Superior temporal gyrus (tissue), 1 donor: Measurements from ENCODE around the gene WDR27.
"Not testable (repeated sequence)": the region's sequence is repeated elsewhere in the genome, so short reads cannot be mapped to it uniquely, and the experiment has no call there.

ENCODE experiments used
- DNase-seq: peaks from one replicate; pipeline ENCODE4 v3.0.0-alpha.2; 2016; ENCODE audit errors: extremely low spot score

Gene WDR27

GRCh38 chr6:169709293-169709692 lies 7.5 kb upstream of the WDR27 start:
- no peak for DNase-seq

DNA sequence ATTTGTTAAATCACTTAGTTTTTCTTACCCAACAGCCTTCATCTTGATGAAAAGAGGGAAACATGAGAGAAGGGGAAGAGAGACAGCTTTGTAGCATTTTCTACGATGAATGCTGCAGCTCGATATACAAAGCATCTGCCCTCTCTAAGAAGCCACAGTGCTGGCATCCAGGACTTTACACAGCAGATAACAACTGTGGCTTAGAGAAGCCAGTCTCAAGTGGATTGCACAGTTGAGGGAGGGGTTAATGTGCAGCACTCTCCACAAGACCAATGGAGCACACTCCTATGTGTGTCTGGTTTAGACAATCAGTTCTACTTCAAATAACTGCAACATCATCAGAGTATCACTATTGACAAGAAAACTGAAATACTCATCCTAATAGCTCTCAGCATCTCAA lies 5.9 kb upstream of the WDR27 start:
- DNase-seq, result no peak

DNA sequence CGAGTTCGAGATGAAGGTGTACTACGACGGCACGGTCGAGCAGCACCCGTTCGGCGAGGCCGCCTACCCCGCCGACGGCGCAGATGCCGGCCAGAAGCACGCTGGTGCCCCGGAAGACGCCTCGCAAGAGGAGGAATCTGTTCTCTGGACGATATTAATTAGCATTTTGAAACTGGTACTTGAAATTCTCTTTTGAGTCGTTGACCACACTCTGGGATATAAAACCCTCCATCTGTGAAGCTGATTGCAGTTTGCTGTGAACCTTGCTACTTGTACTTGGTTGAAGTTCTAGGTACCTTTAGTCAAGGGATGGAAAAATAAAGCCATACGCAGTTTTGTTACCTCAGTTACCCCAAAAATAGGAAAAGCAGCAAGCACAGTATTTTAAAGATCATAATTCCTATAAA lies 1.0 kb upstream of the WDR27 start:
- no peak for DNase-seq

DNA sequence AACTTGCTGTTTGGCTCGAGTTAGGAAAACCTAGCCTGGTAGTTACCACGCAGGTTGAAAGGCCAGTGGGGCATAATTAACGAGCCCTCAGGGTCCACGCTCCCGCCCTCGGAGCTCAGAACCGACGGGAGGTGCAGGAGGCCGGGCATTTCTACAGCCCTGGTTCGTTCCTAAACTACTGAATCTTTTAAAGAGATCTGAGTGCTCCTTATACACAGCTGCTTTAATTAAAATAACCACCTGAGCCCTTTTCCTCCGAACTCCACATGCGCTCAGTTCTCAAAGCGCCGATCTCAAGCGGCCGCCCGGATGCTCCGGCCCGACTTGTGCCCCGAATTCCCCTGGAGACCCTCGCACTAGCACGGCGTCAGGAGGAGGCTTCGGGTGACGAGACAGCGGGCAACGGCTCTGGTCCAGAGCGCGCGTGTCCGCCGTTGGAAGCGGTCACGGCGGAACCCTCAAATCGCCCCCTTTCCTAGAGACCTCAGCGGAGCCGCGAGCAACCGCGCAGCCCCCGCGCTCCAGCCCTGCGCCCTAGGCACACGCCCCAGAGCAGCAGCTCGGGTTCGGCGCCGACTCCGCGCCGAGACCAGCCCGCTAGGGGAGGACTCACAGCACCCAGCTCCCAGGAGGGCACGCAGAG lies 397 bp downstream of the WDR27 start:
- no peak for DNase-seq

GRCh38 chr6:169700296-169700695 lies 1.5 kb downstream of the WDR27 start:
- no peak for DNase-seq

DNA sequence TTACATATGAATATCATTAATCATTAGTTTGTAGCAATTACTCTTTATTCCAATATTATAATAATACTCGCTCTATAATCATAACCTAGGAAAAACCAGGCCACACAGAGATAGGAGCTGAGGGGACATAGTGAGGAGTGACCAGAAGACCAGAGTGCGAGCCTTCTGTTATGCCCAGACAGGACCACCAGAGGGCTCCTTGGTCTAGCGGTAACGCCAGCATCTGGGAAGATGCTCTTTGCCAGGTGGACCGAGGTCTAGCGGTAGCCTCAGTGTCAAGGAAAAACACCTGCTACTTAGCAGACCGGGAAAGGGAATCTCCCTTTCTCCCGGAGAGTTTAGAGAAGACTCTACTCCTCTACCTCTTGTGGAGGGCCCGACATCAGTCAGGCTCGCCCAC lies 4.7 kb downstream of the WDR27 start:
- not testable (repeated sequence) for DNase-seq

GRCh38 chr6:169695131-169695530 lies 6.7 kb downstream of the WDR27 start:
- DNase-seq, result no peak

DNA sequence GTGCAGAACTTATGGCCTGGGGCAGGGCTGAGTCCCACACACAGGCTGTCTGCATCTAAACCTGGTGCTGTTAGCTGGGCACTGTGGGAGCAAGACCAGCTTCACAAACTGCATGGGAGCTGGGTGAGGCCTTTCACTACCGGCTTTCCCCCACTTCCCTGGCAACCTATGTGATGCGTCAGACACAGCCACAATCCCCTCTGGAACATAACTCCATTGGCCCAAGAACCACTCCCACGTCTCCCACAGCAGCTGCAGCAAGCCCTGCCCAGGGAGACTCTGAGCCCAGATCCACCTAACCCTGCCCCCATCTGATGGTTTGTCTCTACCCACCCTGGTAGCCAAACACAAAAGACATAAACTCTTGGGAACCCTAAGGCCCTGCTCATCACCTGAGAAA lies 9.3 kb downstream of the WDR27 start:
- no peak for DNase-seq

DNA sequence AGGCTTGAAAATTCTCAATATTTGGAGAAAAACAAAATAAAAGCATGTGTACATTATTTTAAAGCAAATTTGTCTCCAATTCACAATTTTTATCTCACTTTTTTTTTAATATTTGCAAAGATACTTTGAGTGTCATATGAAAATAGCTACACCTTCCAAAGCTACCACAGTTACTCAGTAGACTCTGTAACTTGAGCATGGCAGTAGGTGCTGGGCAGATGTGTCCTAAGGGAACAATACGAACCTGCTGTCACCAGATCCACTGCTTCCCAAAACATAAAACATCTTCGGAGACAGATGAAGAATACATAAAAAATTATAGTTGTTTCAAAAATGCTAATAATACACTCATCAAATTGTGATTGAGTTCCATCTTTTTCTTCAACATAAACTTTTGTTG lies 10.6 kb downstream of the WDR27 start:
- no peak for DNase-seq

- DNase-seq, result no peak
Observed at GRCh38 chr6:169689287-169689686, 12.5 kb downstream of the WDR27 start.

DNA sequence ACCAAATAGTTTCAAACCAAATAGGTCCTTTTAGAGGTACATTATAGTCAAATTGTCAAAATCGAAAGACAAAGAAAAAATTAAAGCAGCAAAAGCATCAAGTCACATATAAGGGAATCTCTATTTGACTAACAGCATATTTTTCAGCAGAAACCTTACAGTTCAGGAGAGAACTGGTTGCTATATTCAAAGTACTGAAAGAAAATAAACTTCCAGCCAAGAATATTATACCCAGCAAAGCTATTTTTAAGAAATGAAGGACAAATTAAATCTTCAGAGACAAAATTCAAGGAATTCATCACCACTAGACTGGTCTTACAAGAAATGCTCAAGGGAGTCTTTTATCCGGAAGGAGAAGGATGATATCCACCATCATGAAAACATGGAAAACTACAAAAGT lies 16.0 kb downstream of the WDR27 start:
- no peak for DNase-seq

GRCh38 chr6:169684056-169684455 lies 17.8 kb downstream of the WDR27 start:
- DNase-seq, result no peak

- DNase-seq, result no peak
Observed at GRCh38 chr6:169678342-169678741, 23.5 kb downstream of the WDR27 start.

DNA sequence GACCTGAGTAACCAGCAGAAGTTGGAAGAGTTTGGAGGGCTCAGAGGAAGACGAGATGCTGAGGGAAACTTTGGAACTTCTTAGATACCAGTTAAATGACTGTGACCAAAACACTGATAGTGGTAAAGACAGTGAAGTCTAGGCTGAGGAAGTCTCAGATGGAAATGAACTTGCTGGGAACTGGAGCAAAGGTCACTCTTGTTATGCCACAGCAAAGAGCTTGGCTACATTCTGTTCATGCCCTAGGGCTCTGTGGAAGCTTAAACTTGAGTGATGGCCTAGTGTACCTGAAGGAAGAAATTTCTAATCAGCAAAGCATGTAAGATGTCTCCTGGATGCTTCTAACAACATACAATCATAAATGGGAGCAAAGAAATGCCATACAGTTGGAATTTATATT lies 24.7 kb downstream of the WDR27 start:
- no peak for DNase-seq

DNA sequence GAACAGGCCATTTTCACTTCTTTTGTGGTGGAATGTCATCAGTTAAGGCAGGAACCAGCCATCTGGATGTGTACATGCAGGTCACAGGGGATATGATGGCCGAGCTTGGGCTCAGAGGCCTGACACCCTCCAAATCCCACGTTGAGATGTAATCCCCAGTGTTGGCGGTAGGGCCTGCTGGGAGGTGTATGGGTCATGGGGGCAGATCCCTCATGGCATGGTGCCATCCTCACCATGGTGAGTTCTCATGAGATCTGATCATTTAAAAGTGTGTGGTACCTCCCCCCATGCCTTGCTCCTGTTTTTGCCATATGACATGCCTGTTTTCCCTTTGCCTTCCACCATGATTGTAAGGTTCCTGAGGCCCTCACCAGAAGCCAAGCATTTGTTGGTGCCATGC lies 26.8 kb downstream of the WDR27 start:
- no peak for DNase-seq

- DNase-seq, result no peak
Observed at GRCh38 chr6:169671563-169671962, 30.3 kb downstream of the WDR27 start.

- no peak for DNase-seq
Observed at GRCh38 chr6:169669889-169670288, 31.9 kb downstream of the WDR27 start.

GRCh38 chr6:169669147-169669546 lies 32.7 kb downstream of the WDR27 start:
- DNase-seq, result no peak

- no peak for DNase-seq
Observed at GRCh38 chr6:169668203-169668847, 33.5 kb downstream of the WDR27 start.

DNA sequence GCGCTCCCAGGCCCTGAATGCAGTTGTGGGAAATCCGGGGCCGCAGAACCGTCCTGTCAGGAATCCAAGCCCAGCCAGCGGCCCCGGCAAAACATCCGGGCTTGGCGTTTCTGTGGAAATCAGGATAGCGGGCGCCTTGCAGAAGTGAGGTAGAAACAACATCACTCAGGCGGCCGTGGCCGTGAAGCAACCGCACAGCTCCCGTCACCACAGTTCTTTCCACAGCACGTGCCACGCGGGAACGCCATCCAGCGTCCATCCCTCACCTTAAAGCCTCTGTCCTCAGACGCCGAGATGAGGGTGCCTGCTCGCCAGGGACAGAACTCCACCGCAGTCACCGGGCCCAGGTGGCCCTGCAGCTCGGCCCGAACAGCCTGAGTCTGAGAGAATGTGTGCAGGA lies 34.1 kb downstream of the WDR27 start:
- no peak for DNase-seq

DNA sequence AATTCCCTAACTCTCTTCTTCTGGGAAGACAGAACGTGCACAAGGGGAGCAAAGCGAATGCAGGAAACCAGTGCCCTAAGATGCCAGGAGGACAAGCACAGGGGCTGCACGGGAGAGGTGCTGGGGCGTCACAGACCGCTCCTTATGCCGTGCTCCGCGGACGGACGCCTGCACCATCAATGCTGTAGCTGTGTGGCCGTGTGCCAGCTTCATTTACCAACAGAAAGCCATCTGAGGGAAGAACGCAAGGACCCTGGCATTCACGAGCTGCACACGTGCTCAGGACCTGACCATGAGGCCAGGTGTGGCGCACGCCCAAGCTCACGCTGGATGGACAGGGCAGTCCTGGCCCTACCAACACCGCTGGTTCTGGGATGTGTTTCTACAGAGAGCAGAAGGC lies 35.4 kb downstream of the WDR27 start:
- no peak for DNase-seq

DNA sequence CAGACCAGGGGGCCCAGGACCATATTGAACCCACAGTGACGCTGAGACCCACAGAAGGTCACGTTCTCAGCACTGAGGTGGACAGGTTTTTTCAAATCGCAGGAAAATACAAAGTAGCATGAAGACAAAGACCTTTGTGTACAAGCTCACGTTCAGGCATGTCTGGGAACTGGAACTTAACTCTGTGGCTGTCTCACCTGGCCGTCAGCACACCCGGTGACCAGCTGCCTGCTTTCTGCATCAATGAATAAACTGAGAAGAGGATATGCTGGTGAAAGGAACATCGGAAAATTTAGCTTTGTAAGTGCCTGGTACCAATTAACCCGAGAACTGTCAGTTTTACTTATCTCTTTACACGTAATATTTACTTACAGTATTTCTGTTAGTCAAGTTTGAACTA lies 36.5 kb downstream of the WDR27 start:
- no peak for DNase-seq

GRCh38 chr6:169664227-169664626 lies 37.6 kb downstream of the WDR27 start:
- DNase-seq, result no peak

DNA sequence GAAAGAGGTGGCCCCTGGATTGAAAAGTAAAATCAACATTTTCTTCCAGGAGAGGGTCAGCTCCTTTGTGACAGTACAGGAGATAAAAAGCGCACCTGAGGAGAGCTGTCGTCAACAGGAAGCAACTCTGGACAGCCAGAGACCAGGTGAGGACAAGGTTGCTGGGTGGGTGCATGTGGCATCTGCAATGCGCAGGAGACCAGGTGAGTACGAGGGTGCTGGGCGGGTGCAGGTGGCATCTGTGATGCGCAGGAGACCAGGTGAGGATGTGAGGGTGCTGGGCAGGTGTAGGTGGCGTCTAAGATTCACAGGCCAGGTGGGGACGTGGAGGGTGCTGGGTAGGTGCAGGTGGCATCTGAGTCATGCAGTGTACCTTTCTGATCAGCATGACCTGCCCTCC lies 38.4 kb downstream of the WDR27 start:
- DNase-seq, result no peak
